Endothelial cell of umbilical vein (primary cell): ENCODE data around the gene USP49. TPM values are rescaled to one million over a fixed set of nuclear protein-coding genes. Genes with fewer than 3 reads are reported as not detected.

ENCODE experiments used
- BruUV-seq: library from RNA; stranded (reverse); fragments of 400-500 nt; replicated peaks from 2 replicates; lab custom pipeline; 2021; lab: Mats Ljungman, UMichigan
- CTCF ChIA-PET: fragments of 300-600, 350-600 bp; sonication (Branson Sonifier 250); formaldehyde crosslinking; loops from one replicate; lab custom pipeline; 2021; ENCODE audit warnings: antibody characterized with exemption, inconsistent platforms; lab: Charles Lee
- POLR2A ChIA-PET: fragments of 300-600, 350-600 bp; sonication (Branson Sonifier 250); formaldehyde crosslinking; loops from one replicate; lab custom pipeline; 2021; ENCODE audit warnings: antibody characterized with exemption, inconsistent platforms; lab: Charles Lee
- DNase-seq: peaks from one replicate; pipeline ENCODE4 v3.0.0-alpha.2; 2011; ENCODE audit warnings: low read depth, low spot score
- FAIRE-seq: peaks from 2 replicates; lab custom pipeline; 2011; peaks lifted over from hg19 to GRCh38; lab: Jason Lieb, UNC
- H2AFZ ChIP-seq: 2 replicates; pipeline ENCODE4 v1.6.0; 2012; ENCODE audit warnings: low read depth, low read length, control low read depth, inconsistent platforms
- H3K27ac ChIP-seq: 2 replicates; pipeline ENCODE4 v1.5.1; 2011; ENCODE audit warnings: low read depth, mild to moderate bottlenecking, control low read depth, low read length, moderate library complexity; ENCODE audit not compliant: insufficient read depth
- H3K27me3 ChIP-seq, 2 experiments: 2 replicates each; pipeline versions ENCODE4 v1.6.0 to v1.6.1; 2011; ENCODE audit warnings: low read length in 2 of 2, mixed read lengths in 1 of 2; ENCODE audit not compliant: control insufficient read depth in 2 of 2, insufficient read depth in 2 of 2
- H3K36me3 ChIP-seq, 2 experiments: 2 replicates in 1 of 2; 3 replicates in 1 of 2; pipeline ENCODE4 v1.5.1; 2011; ENCODE audit warnings: low read length in 2 of 2, mild to moderate bottlenecking in 1 of 2, moderate library complexity in 1 of 2; ENCODE audit not compliant: control insufficient read depth in 2 of 2, insufficient read depth in 2 of 2; ENCODE audit errors: extremely low read depth in 1 of 2
- H3K4me1 ChIP-seq: 3 replicates; pipeline ENCODE4 v1.5.1; 2011; ENCODE audit warnings: mild to moderate bottlenecking, low read length; ENCODE audit not compliant: control insufficient read depth, insufficient read depth; ENCODE audit errors: extremely low read depth
- H3K4me2 ChIP-seq: 2 replicates; pipeline ENCODE4 v1.6.1; 2011; ENCODE audit warnings: low read length, control low read depth, mixed read lengths; ENCODE audit not compliant: insufficient read depth
- H3K4me3 ChIP-seq, 3 experiments: fragments of 200-600 bp in 1 of 3; sonication (generic), shearing (Covaris generic) in 1 of 3; replicated peaks in 1 of 3; 2 replicates each; pipeline ENCODE4 v1.5.1; 2011 to 2016; ENCODE audit warnings: control low read depth in 3 of 3, low read length in 3 of 3, mild to moderate bottlenecking in 2 of 3, inconsistent platforms in 1 of 3, low read depth in 1 of 3, moderate library complexity in 1 of 3; ENCODE audit not compliant: insufficient read depth in 1 of 3
- H3K79me2 ChIP-seq: 2 replicates; pipeline ENCODE4 v1.6.0; 2012; ENCODE audit warnings: low read length, inconsistent platforms; ENCODE audit not compliant: control insufficient read depth, insufficient read depth
- H3K9ac ChIP-seq: replicated peaks from 2 replicates; pipeline ENCODE3; 2011; ENCODE audit warnings: low read length, control low read depth; ENCODE audit not compliant: insufficient read depth; ENCODE audit errors: extremely low read depth
- H3K9me1 ChIP-seq: replicated peaks from 3 replicates; pipeline ENCODE4 v1.6.0; 2011; ENCODE audit warnings: mild to moderate bottlenecking, low read length; ENCODE audit not compliant: control insufficient read depth, insufficient read depth; ENCODE audit errors: extremely low read depth
- H3K9me3 ChIP-seq: replicated peaks from 2 replicates; pipeline ENCODE4 v1.5.1; 2012; ENCODE audit warnings: low read length, inconsistent platforms; ENCODE audit not compliant: control insufficient read depth, insufficient read depth
- H4K20me1 ChIP-seq: replicated peaks from 2 replicates; pipeline ENCODE3; 2011; ENCODE audit warnings: mild to moderate bottlenecking, low read length; ENCODE audit not compliant: control insufficient read depth, insufficient read depth; ENCODE audit errors: extremely low read depth
- CTCF ChIP-seq, 2 donors: IDR thresholded peaks; 1 replicate in 1 of 2; 2 replicates in 1 of 2; pipeline ENCODE4 v1.5.1; 2011; ENCODE audit warnings: low read length in 2 of 2, mild to moderate bottlenecking in 2 of 2, moderate library complexity in 2 of 2, control low read depth in 1 of 2, inconsistent platforms in 1 of 2, low read depth in 1 of 2; ENCODE audit not compliant: insufficient read depth in 1 of 2; ENCODE audit errors: extremely low read depth in 1 of 2
- EZH2 ChIP-seq: IDR thresholded peaks from 2 replicates; pipeline ENCODE4 v1.6.1; 2012; ENCODE audit warnings: borderline replicate concordance, low read depth, mild to moderate bottlenecking, moderate library complexity, low read length, inconsistent platforms; ENCODE audit not compliant: severe bottlenecking
- FOS ChIP-seq: IDR thresholded peaks from 2 replicates; pipeline ENCODE4 v1.6.1; 2011; ENCODE audit warnings: mild to moderate bottlenecking, low read length, moderate library complexity, borderline replicate concordance; ENCODE audit not compliant: insufficient read depth
- GATA2 ChIP-seq: IDR thresholded peaks from 2 replicates; pipeline ENCODE4 v1.7.0; 2011; ENCODE audit warnings: low read depth, mild to moderate bottlenecking, moderate library complexity, mixed read lengths, low read length; ENCODE audit not compliant: insufficient read length, insufficient read depth
- JUN ChIP-seq: IDR thresholded peaks from 2 replicates; pipeline ENCODE4 v1.6.1; 2011; ENCODE audit warnings: borderline replicate concordance, low read depth; ENCODE audit not compliant: insufficient read length, insufficient read depth
- MAX ChIP-seq: IDR thresholded peaks from 2 replicates; pipeline ENCODE4 v1.6.1; 2011; ENCODE audit not compliant: insufficient read depth, insufficient read length
- MYC ChIP-seq: IDR thresholded peaks from one replicate; pipeline ENCODE4 v1.6.1; 2011; ENCODE audit warnings: mild to moderate bottlenecking, low read depth, low read length
- POLR2A ChIP-seq: IDR thresholded peaks from 2 replicates; pipeline ENCODE4 v1.6.1; 2012; ENCODE audit warnings: low read depth, mild to moderate bottlenecking, control low read depth, low read length
- POLR2AphosphoS5 ChIP-seq: IDR thresholded peaks from 2 replicates; pipeline ENCODE4 v1.6.1; 2012; ENCODE audit warnings: low read depth, mild to moderate bottlenecking, control low read depth, low read length, moderate library complexity; ENCODE audit not compliant: insufficient read depth
- dilution Hi-C: fragments of 300-500 bp; cut with MboI; formaldehyde crosslinking; loops from one replicate; pipeline ENCODE4 v1.15.0; 2019; ENCODE audit warnings: low sequenced_read_pairs; ENCODE audit not compliant: extremely low pct_ligation_motif_present
- intact Hi-C: fragments of 100-400 bp; cut with micrococcal nuclease; formaldehyde crosslinking; loops from one replicate; pipeline ENCODE4 v1.10.0; 2022
- polyA plus RNA-seq, 4 experiments: library from polyadenylated mRNA; depleted of rRNA in 3 of 4; stranded (reverse) in 3 of 4; unstranded in 1 of 4; fragments of >200 nt; gene quantifications; 2 replicates each; pipeline versions ENCODE4 v1.2.1 to v1.2.3, GENCODE V29; 2011 to 2012; ENCODE audit warnings: missing spikeins in 1 of 4
- total RNA-seq: library from RNA; stranded (reverse); gene quantifications from 2 replicates; pipeline ENCODE4 v1.2.3, GENCODE V29; 2021

The USP49 gene
- total and polyA plus RNA-seq, 2 donors (not counting 3 experiments of a cell fraction or from before 2014, with no cell fraction given) = 2.4 to 4.1 TPM

GRCh38 chr6:41934278-41935192 is 39.4 kb upstream of the USP49 start:
- Histone ChIP-seq H3K36me3 (peaks cover 41 to 63% of the 10 kb centered on the region in 2 experiments), H3K9me1 (no peaks in the 10 kb centered on the region), H3K27me3 (no peaks in the 10 kb centered on the region), H3K4me1 (peaks cover 16% of the 10 kb centered on the region), H3K9ac (no peak overlapping the region), H2AFZ (no peak overlapping the region), H3K9me3 (no peaks in the 10 kb centered on the region), H3K4me3 (no peak overlapping the region), H3K27ac (no peak overlapping the region), H3K4me2 (no peak overlapping the region), H4K20me1 (no peaks in the 10 kb centered on the region), H3K79me2 (peaks cover 27% of the 10 kb centered on the region)
- POLR2A ChIA-PET = interaction anchor here (0.6 kb wide), 1 partner anchor 71 kb away, joined by 5 read pairs; no protein-coding TSS in a partner anchor
- TF ChIP-seq EZH2 (no peak), CTCF (IDR thresholded peaks at IDR 0.05; ENCODE audit: extremely low read depth in 1 of 2, insufficient read depth in 1 of 2, low read depth in 1 of 2, low read length in 2 of 2) (no peak), POLR2A (no peak), POLR2AphosphoS5 (no peak), FOS (no peak), JUN (no peak), MYC (no peak), MAX (no peak), GATA2 (no peak)
- FAIRE-seq (no peak), DNase-seq (no peak)
- dilution Hi-C loops = no loop called here
- no TSS peak for BruUV-seq
- CTCF ChIA-PET = interaction anchor here (0.8 to 8.5 kb wide), 6 partner anchors 13 to 133 kb away, joined by 3 to 149 read pairs (median 22); partner anchors contain the start of genes BYSL and MED20
- intact Hi-C loops = no loop called here
